Measurements from ENCODE around the gene HS6ST1. TPM values are rescaled to one million over a fixed set of nuclear protein-coding genes. Genes with fewer than 3 reads are reported as not detected.
A peak's percentile ranks its signal among the peaks of the same experiment; 100 is the strongest.

The HS6ST1 gene
- total RNA-seq, 6 experiments from 2014 or later = 18.0 to 53.5 (median 31.0) TPM

GRCh38 chr2:128310761-128311160, 7.9 kb downstream of the HS6ST1 start:
- DNase-seq (no peak), ATAC-seq (no peak)
- H3K36me3 ChIP-seq = no peaks in the 10 kb centered on the region
- H3K27ac ChIP-seq = peak overlapping the region in 2 of 3 donors; percentile 73 to 89
- no peaks in the 10 kb centered on the region for H3K27me3 ChIP-seq
- H3K9me3 ChIP-seq = no peaks in the 10 kb centered on the region
- intact Hi-C loops (cut with DNase I) = loop anchor here in 1 of 2 donors (10.0 kb wide), 1 partner anchor 126 kb away; no protein-coding TSS in a partner anchor
- peaks cover 0 to 99% (median 51%) of the 10 kb centered on the region in 4 donors for H3K4me1 ChIP-seq
- no peak overlapping the region for H3K4me3 ChIP-seq
- WGBS (ENCODE audit: insufficient coverage, low coverage, low lambda C conversion rate, missing lambda C conversion rate) = 86% methylated on average over 1 of the region's 4 CpGs
- TF ChIP-seq CTCF (IDR thresholded peaks at IDR 0.05) (no peak), POLR2A (IDR thresholded peaks at IDR 0.05) (no peak)

- no peaks in the 10 kb centered on the region for H3K36me3 ChIP-seq
- H3K4me1 ChIP-seq = peaks cover under 1 to 99% (median 56%) of the 10 kb centered on the region in 4 donors
- ATAC-seq = no peak
- no peaks in the 10 kb centered on the region for H3K27me3 ChIP-seq
- peak overlapping the region; percentile 47 to 89 (median 73) for H3K27ac ChIP-seq
- 100% methylated on average over 1 of the region's 12 CpGs for WGBS (ENCODE audit: insufficient coverage, low coverage, low lambda C conversion rate, missing lambda C conversion rate)
- peak in 1 of 3 donors; percentile 59 for DNase-seq
- H3K9me3 ChIP-seq = no peaks in the 10 kb centered on the region
- TF ChIP-seq CTCF (IDR thresholded peaks at IDR 0.05) (no peak), POLR2A (IDR thresholded peaks at IDR 0.05) (no peak)
- H3K4me3 ChIP-seq = no peak overlapping the region
- intact Hi-C loops (cut with DNase I) = loop anchor here in 1 of 2 donors (10.0 kb wide), 1 partner anchor 125 kb away; no protein-coding TSS in a partner anchor
Measured at GRCh38 chr2:128310094-128310716, 8.5 kb downstream of the HS6ST1 start.

- no peaks in the 10 kb centered on the region for H3K9me3 ChIP-seq
- TF ChIP-seq POLR2A (IDR thresholded peaks at IDR 0.05) = no peak
- TF ChIP-seq CTCF (IDR thresholded peaks at IDR 0.05) = peak in 1 of 4 donors; percentile 7
- H3K4me3 ChIP-seq = no peak overlapping the region
- peaks cover 4 to 99% (median 55%) of the 10 kb centered on the region in 4 donors for H3K4me1 ChIP-seq
- H3K27me3 ChIP-seq = no peaks in the 10 kb centered on the region
- DNase-seq (peak; percentile 89 to 96 (median 96)), ATAC-seq (peak; percentile 44 to 75 (median 72))
- intact Hi-C loops (cut with DNase I) = loop anchor here in 1 of 2 donors (10.0 kb wide), 1 partner anchor 125 kb away; no protein-coding TSS in a partner anchor
- H3K36me3 ChIP-seq = no peaks in the 10 kb centered on the region
- H3K27ac ChIP-seq = peak overlapping the region; percentile 47 to 89 (median 73)
- WGBS (ENCODE audit: insufficient coverage, low coverage, low lambda C conversion rate, missing lambda C conversion rate) = 16% methylated on average over 7 of the region's 19 CpGs
Measured at GRCh38 chr2:128309280-128310093, 9.2 kb downstream of the HS6ST1 start.

- Histone ChIP-seq H3K9me3 (no peaks in the 10 kb centered on the region), H3K27ac (peak overlapping the region; percentile 47 to 89 (median 73)), H3K4me1 (peaks cover 4 to 92% (median 55%) of the 10 kb centered on the region in 4 donors), H3K4me3 (no peak overlapping the region), H3K36me3 (no peaks in the 10 kb centered on the region), H3K27me3 (no peaks in the 10 kb centered on the region)
- no peak for ATAC-seq
- whole genome bisulfite sequencing (ENCODE audit: insufficient coverage, low coverage, low lambda C conversion rate, missing lambda C conversion rate) = no CpG with 5 or more reads among the region's 2 CpGs
- intact Hi-C loops (cut with DNase I) = no loop called here
- DNase-seq = peak in 1 of 3 donors; percentile 39
- no peak for TF ChIP-seq CTCF (IDR thresholded peaks at IDR 0.05)
Measured at GRCh38 chr2:128308889-128309279, 9.8 kb downstream of the HS6ST1 start.

Data from right lobe of liver (tissue), 6 donors.